K562 (cell line): ENCODE data around the gene RARG. TPM values are rescaled to one million over a fixed set of nuclear protein-coding genes. Genes with fewer than 3 reads are reported as not detected.

Source experiments
- ARNT ChIP-seq, 2 experiments: fragments of 450-650 bp; IDR thresholded peaks; 2 replicates each; pipeline ENCODE4 v1.6.1; 2016; ENCODE audit warnings: mild to moderate bottlenecking in 1 of 2
- CBFA2T3 ChIP-seq: fragments of 450-650 bp; IDR thresholded peaks from 2 replicates; pipeline ENCODE4 v1.6.1; 2017
- CC2D1A ChIP-seq: fragments of 450-650 bp; IDR thresholded peaks from 2 replicates; pipeline ENCODE4 v1.6.1; 2017; ENCODE audit warnings: mild to moderate bottlenecking
- COPS2 ChIP-seq: fragments of 450-650 bp; conservative IDR thresholded peaks from 2 replicates; pipeline ENCODE4 v1.6.1; 2016; ENCODE audit warnings: mild to moderate bottlenecking, moderate library complexity
- KLF13 ChIP-seq: fragments of 450-650 bp; IDR thresholded peaks from 2 replicates; pipeline ENCODE4 v1.6.1; 2016; ENCODE audit warnings: missing genetic modification characterization, low read depth, mild to moderate bottlenecking, missing compliant biosample characterization, moderate library complexity, borderline replicate concordance
- LEF1 ChIP-seq: fragments of 450-650 bp; IDR thresholded peaks from 2 replicates; pipeline ENCODE4 v1.6.1; 2016; ENCODE audit warnings: mild to moderate bottlenecking
- MAX ChIP-seq: sonication (generic); formaldehyde crosslinking; IDR thresholded peaks from 2 replicates; pipeline ENCODE4 v1.9.0; 2022; ENCODE audit warnings: mild to moderate bottlenecking, missing genetic modification reagents
- NEUROD1 ChIP-seq: fragments of 150-350 bp; IDR thresholded peaks from 2 replicates; pipeline ENCODE4 v1.6.1; 2014; ENCODE audit warnings: borderline replicate concordance, low read length, low read depth; ENCODE audit not compliant: partially characterized antibody
- NFXL1 ChIP-seq: fragments of 450-650 bp; formaldehyde crosslinking; IDR thresholded peaks from 2 replicates; pipeline ENCODE4 v1.4.0; 2021; ENCODE audit warnings: mild to moderate bottlenecking
- PCBP1 ChIP-seq: fragments of 200-400 bp; formaldehyde crosslinking; IDR thresholded peaks from 2 replicates; pipeline ENCODE4 v1.6.1; 2018; ENCODE audit warnings: mild to moderate bottlenecking, low read depth, low read length; ENCODE audit not compliant: poor library complexity, severe bottlenecking
- RB1 ChIP-seq: fragments of 450-650 bp; IDR thresholded peaks from 2 replicates; pipeline ENCODE4 v1.6.1; 2017; ENCODE audit warnings: low read depth, mild to moderate bottlenecking
- SMARCA4 ChIP-seq: fragments of 450-650 bp; IDR thresholded peaks from 2 replicates; pipeline ENCODE4 v1.6.1; 2016
- SRSF7 ChIP-seq: fragments of 200-400 bp; formaldehyde crosslinking; optimal IDR thresholded peaks from 2 replicates; pipeline ENCODE3; 2017; ENCODE audit warnings: mild to moderate bottlenecking, low read depth, low read length
- SUPT5H ChIP-seq: fragments of 450-650 bp; IDR thresholded peaks from 2 replicates; pipeline ENCODE4 v1.6.1; 2016
- TGIF2 ChIP-seq: sonication (generic); formaldehyde crosslinking; IDR thresholded peaks from 2 replicates; pipeline ENCODE4 v1.8.1; 2022; ENCODE audit warnings: mild to moderate bottlenecking, missing genetic modification reagents, moderate library complexity
- TRIM25 ChIP-seq: fragments of 450-650 bp; IDR thresholded peaks from 2 replicates; pipeline ENCODE4 v1.7.0; 2016; ENCODE audit warnings: borderline replicate concordance
- TRIM28 ChIP-seq: fragments of 450-650 bp; IDR thresholded peaks from 2 replicates; pipeline ENCODE4 v1.6.1; 2017
- ZFP91 ChIP-seq: sonication (generic); formaldehyde crosslinking; IDR thresholded peaks from 2 replicates; pipeline ENCODE4 v1.8.0; 2022; ENCODE audit warnings: mild to moderate bottlenecking, missing genetic modification reagents
- ZKSCAN3 ChIP-seq: fragments of 250-450 bp; sonication (Bioruptor Pico); IDR thresholded peaks from 2 replicates; pipeline ENCODE4 v1.4.0; 2020
- ZNF174 ChIP-seq: fragments of 250-450 bp; sonication (Bioruptor Pico); IDR thresholded peaks from 2 replicates; pipeline ENCODE4 v1.4.0; 2020; ENCODE audit warnings: mild to moderate bottlenecking
- ZNF3 ChIP-seq: fragments of 250-450 bp; sonication (Bioruptor Pico); IDR thresholded peaks from 2 replicates; pipeline ENCODE4 v1.5.0; 2021; ENCODE audit warnings: mild to moderate bottlenecking, moderate library complexity
- ZNF445 ChIP-seq: fragments of 250-450 bp; sonication (Bioruptor Pico); IDR thresholded peaks from 2 replicates; pipeline ENCODE4 v1.4.0; 2020; ENCODE audit warnings: low read depth, mild to moderate bottlenecking, moderate library complexity
- ZNF561 ChIP-seq: fragments of 450-650 bp; formaldehyde crosslinking; conservative IDR thresholded peaks from 2 replicates; pipeline ENCODE4 v1.4.0; 2020; ENCODE audit warnings: mild to moderate bottlenecking, moderate library complexity
- polyA plus RNA-seq, 8 experiments: library from polyadenylated mRNA; depleted of rRNA in 4 of 8; stranded (reverse) in 5 of 8; unstranded in 3 of 8; fragments of >200 nt; fragmentation: Nextera tagmentation in 2 of 8; fragmentation: Illumina TruSeq in 1 of 8; extraction: Ambion mirVana in 2 of 8; extraction: Trizol in 1 of 8; gene quantifications; 2 replicates each; pipeline versions ENCODE4 v1.2.1 to v1.2.3, GENCODE V29; 2011 to 2014; ENCODE audit warnings: inconsistent platforms in 1 of 8, missing spikeins in 1 of 8
- total RNA-seq, 7 experiments: library from RNA; depleted of rRNA in 6 of 7; stranded (reverse); fragments of >200 nt in 6 of 7; fragmentation: Illumina TruSeq in 2 of 7; extraction: Trizol in 2 of 7; gene quantifications; 2 replicates each; pipeline versions ENCODE4 v1.2.1 to v1.2.3, GENCODE V29; 2011 to 2021; ENCODE audit warnings: low replicate concordance in 1 of 7
- TF ChIP-seq, protein P1 (sequence below): fragments of 250-450 bp; sonication (Bioruptor Pico); IDR thresholded peaks from 2 replicates; pipeline ENCODE4 v1.8.0; 2022; ENCODE audit warnings: inconsistent platforms, mild to moderate bottlenecking, moderate library complexity, borderline replicate concordance

RARG gene
- total and polyA plus RNA-seq, 9 of the 15 experiments (the other 6 are each of a cell fraction or from before 2014, with no cell fraction given) = 0.18 to 7.6 (median 3.8) TPM

DNA sequence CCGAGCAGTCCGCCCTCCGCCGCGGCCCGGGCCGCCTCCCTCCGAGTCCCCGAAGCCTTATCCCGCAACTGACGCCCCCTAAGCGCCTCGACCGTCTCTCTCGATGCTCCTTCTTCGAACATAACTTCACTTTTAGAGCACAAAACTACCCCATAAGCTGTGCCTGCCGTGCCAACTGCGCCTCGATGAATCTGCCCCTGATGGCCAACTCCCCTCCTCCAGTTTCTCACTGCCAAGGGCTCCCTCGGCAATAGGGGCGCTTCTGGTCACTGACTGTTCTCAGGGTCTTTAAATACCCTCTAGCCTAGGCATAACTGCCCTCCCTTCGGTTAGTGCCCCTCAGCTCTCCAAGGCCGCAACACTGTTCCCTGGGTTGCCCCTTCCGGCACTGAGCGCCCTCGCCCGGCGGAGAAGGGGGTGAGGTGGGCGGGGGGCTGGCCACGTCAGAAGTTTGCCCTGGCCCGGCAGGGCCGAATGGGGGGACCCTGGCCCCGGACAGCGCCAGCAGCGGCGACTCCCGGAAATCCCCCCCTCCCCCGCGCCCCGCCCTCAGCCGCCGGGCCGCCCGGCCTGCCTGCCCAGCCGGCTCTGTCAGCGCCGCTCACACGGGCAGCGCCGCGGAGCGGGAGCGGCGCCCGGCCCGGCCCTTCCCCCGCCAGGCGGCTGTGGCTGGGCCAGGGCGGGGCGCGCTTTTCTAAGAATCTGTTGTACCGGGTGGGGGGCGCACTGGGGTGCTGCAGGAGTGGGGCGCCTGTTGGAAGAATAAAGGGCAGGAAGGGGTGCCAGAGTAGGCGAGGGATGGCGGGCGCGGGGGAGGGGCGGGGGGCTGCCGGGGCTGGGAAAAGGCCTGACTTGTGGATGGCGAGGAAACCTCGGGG lies 10.6 kb downstream of the RARG start (continued):
- TF ChIP-seq ZNF561 (no peak), MAX (no peak), ZNF445 (CRISPR knock-in tag) (no peak), SMARCA4 (peak; percentile 42; the same call in 1 of the 2 replicates), PCBP1 (peak; percentile 4), CC2D1A (no peak), LEF1 (peak; percentile 57; the same call in 1 of the 2 replicates), TRIM28 (peak; percentile 63; the same call in 1 of the 2 replicates), ZKSCAN3 (no peak), TRIM25 (no peak), KLF13 (tag) (peak; percentile 57; the same call in 1 of the 2 replicates), ZNF174 (no peak), SRSF7 (no peak), ARNT (IDR thresholded peaks at IDR 0.05) (0 out of 4 replicates have a peak, but pooled peaks of 1 of the 2 experiments have one; percentile 55), ZNF3 (no peak), SUPT5H (peak; percentile 88), NFXL1 (no peak), COPS2 (no peak), CBFA2T3 (no peak), RB1 (peak; percentile 64; the same call in 1 of the 2 replicates), NEUROD1 (no peak), ZFP91 (CRISPR knock-in tag) (no peak), TGIF2 (no peak)
- TF ChIP-seq, protein P1, sequence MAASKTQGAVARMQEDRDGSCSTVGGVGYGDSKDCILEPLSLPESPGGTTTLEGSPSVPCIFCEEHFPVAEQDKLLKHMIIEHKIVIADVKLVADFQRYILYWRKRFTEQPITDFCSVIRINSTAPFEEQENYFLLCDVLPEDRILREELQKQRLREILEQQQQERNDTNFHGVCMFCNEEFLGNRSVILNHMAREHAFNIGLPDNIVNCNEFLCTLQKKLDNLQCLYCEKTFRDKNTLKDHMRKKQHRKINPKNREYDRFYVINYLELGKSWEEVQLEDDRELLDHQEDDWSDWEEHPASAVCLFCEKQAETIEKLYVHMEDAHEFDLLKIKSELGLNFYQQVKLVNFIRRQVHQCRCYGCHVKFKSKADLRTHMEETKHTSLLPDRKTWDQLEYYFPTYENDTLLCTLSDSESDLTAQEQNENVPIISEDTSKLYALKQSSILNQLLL (CRISPR knock-in tag) = no peak
